ENCODE data around the gene LRP1.

Gene LRP1

DNA sequence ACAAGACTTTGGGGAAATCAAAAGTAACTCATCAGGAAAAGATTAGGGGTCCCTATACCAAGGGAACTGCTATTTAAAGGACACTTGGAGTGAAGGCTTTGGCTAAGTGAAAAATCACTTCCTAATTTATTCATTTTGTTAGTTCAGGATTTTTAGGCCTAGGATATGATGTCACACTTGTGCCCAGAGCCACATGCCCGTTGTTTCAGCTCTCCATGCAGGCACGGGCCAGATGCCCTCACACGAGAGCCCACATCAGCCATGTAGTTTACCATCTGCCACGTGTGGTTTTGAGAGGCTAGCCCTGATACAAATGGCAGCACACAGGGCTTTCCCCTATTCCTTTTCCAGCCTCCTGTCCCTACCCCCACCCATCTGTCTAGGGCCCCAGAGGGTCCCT is 31.0 kb downstream of the LRP1 start:
- Histone ChIP-seq H3K4me1 (ENCODE audit: control extremely low read depth in 1 of 4, control insufficient read depth in 4 of 4, insufficient read depth in 4 of 4, low read length in 3 of 4) (peaks cover 2 to 54% (median 21%) of the 10 kb centered on the region in 4 experiments), H3K9me3 (ENCODE audit: control extremely low read depth in 1 of 5, control insufficient read depth in 4 of 5, insufficient read depth in 2 of 5, low read depth in 1 of 5, low read length in 4 of 5) (no peaks in the 10 kb centered on the region), H3K4me3 (ENCODE audit: control insufficient read depth in 1 of 7, extremely low read depth in 1 of 7, insufficient read depth in 4 of 7, low read depth in 2 of 7, low read length in 6 of 7) (no peak overlapping the region), H3K36me3 (ENCODE audit: control insufficient read depth in 4 of 4, insufficient read depth in 4 of 4, low read length in 3 of 4) (no peaks in the 10 kb centered on the region), H3K27ac (ENCODE audit: insufficient read depth in 1 of 2, low read depth in 1 of 2, low read length in 2 of 2, poor library complexity in 1 of 2, severe bottlenecking in 2 of 2) (no peak overlapping the region), H3K27me3 (replicated peaks in 2 of 5; ENCODE audit: control insufficient read depth in 4 of 5, insufficient read depth in 5 of 5, low read length in 4 of 5) (no peaks in the 10 kb centered on the region)
- CTCF ChIA-PET, result interaction anchor here (0.6 to 4.7 kb wide), 8 partner anchors 12 to 461 kb away, joined by 3 to 30 read pairs (median 8); partner anchors contain the start of gene LRP1-AS
- WGBS (ENCODE audit: insufficient coverage), result 88% methylated on average over 4 of the region's 4 CpGs
- POLR2A ChIA-PET, result interaction anchor here (0.7 kb wide), 1 partner anchor 14 kb away, joined by 3 read pairs; no protein-coding TSS in a partner anchor
- DNase-seq, result no peak

DNA sequence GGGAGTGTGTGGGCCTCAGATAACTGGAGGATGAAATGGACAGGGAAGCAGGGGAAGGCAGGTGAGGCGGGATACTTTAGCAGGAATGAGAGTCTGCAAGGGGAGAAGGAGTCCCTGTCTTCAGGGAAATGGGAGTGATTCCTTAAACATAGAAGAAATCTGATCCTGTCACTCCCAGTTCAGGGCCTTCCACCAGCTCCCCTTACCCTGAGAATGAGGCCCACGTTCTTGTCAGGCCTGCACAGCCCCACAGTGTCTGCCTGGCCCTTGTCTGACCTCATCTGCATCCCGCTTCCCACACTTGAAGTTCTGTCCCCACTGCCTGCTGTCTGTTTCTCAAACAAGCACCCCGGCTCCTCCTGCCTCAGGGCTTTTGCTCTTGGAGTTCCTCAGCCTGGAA is 31.8 kb downstream of the LRP1 start:
- WGBS (ENCODE audit: insufficient coverage), result 100% methylated on average over 4 of the region's 4 CpGs
- no peaks in the 10 kb centered on the region for H3K27me3 ChIP-seq (replicated peaks in 2 of 5; ENCODE audit: control insufficient read depth in 4 of 5, insufficient read depth in 5 of 5, low read length in 4 of 5)
- CTCF ChIA-PET, result interaction anchor here (1.0 to 4.7 kb wide), 4 partner anchors 10 to 35 kb away, joined by 3 to 30 read pairs (median 8); partner anchors contain the start of gene LRP1-AS
- no peak for DNase-seq
- POLR2A ChIA-PET, result interaction anchor here (0.7 kb wide), 1 partner anchor 14 kb away, joined by 3 read pairs; no protein-coding TSS in a partner anchor
- no peak overlapping the region for H3K4me3 ChIP-seq (ENCODE audit: control insufficient read depth in 1 of 7, extremely low read depth in 1 of 7, insufficient read depth in 4 of 7, low read depth in 2 of 7, low read length in 6 of 7)
- H3K27ac ChIP-seq (ENCODE audit: insufficient read depth in 1 of 2, low read depth in 1 of 2, low read length in 2 of 2, poor library complexity in 1 of 2, severe bottlenecking in 2 of 2), result no peak overlapping the region
- peaks cover 0 to 47% (median 21%) of the 10 kb centered on the region in 4 experiments for H3K4me1 ChIP-seq (ENCODE audit: control extremely low read depth in 1 of 4, control insufficient read depth in 4 of 4, insufficient read depth in 4 of 4, low read length in 3 of 4)
- H3K9me3 ChIP-seq (ENCODE audit: control extremely low read depth in 1 of 5, control insufficient read depth in 4 of 5, insufficient read depth in 2 of 5, low read depth in 1 of 5, low read length in 4 of 5), result no peaks in the 10 kb centered on the region
- H3K36me3 ChIP-seq (ENCODE audit: control insufficient read depth in 4 of 4, insufficient read depth in 4 of 4, low read length in 3 of 4), result no peaks in the 10 kb centered on the region

DNA sequence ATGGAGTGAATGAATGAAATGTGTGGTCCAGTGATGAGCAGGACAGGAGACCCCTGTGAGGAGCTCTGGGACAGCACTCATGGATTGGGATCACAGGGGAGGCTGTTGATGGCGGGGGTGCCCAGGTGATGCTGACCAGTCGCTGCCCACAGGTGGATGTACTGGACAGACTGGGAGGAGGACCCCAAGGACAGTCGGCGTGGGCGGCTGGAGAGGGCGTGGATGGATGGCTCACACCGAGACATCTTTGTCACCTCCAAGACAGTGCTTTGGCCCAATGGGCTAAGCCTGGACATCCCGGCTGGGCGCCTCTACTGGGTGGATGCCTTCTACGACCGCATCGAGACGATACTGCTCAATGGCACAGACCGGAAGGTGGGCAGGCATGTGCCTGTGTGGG is 32.5 kb downstream of the LRP1 start:
- 97% methylated on average over 10 of the region's 14 CpGs for WGBS (ENCODE audit: insufficient coverage)
- ChIA-PET POLR2A (no interaction called here), CTCF (interaction anchor here (1.6 to 3.1 kb wide), 3 partner anchors 12 to 15 kb away, joined by 5 to 12 read pairs (median 11); partner anchors contain the start of gene LRP1-AS)

DNA sequence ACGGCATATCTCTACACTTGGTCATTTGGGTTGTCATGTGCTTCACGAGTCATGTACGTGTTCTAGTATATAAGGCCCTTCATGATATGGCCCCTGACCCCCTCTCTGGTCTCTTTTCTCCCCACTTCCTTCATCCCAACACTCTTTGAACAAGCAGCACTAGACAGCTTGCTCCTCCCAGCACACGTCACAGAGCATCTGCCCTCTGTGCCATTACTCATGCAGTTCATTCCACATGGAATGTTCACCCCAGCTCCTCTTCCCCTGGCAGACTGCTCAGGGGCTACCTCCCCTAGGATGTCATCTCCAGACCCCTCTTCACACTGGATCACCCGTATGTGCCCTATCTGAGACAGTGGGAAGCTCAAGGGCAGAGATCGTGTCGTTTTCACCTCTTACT is 33.2 kb downstream of the LRP1 start:
- Histone ChIP-seq H3K4me1 (ENCODE audit: control extremely low read depth in 1 of 4, control insufficient read depth in 4 of 4, insufficient read depth in 4 of 4, low read length in 3 of 4) (peaks cover 0 to 39% (median 19%) of the 10 kb centered on the region in 4 experiments), H3K9me3 (ENCODE audit: control extremely low read depth in 1 of 5, control insufficient read depth in 4 of 5, insufficient read depth in 2 of 5, low read depth in 1 of 5, low read length in 4 of 5) (no peaks in the 10 kb centered on the region), H3K27me3 (replicated peaks in 2 of 5; ENCODE audit: control insufficient read depth in 4 of 5, insufficient read depth in 5 of 5, low read length in 4 of 5) (no peaks in the 10 kb centered on the region), H3K36me3 (ENCODE audit: control insufficient read depth in 4 of 4, insufficient read depth in 4 of 4, low read length in 3 of 4) (no peaks in the 10 kb centered on the region), H3K4me3 (ENCODE audit: control insufficient read depth in 1 of 7, extremely low read depth in 1 of 7, insufficient read depth in 4 of 7, low read depth in 2 of 7, low read length in 6 of 7) (no peak overlapping the region), H3K27ac (ENCODE audit: insufficient read depth in 1 of 2, low read depth in 1 of 2, low read length in 2 of 2, poor library complexity in 1 of 2, severe bottlenecking in 2 of 2) (no peak overlapping the region)
- CTCF ChIA-PET, result interaction anchor here (0.8 to 3.1 kb wide), 3 partner anchors 12 to 21 kb away, joined by 3 to 12 read pairs (median 11); no protein-coding TSS in a partner anchor
- DNase-seq, result no peak
- WGBS (ENCODE audit: insufficient coverage), result 97% methylated on average over 4 of the region's 7 CpGs
- POLR2A ChIA-PET, result interaction anchor here (0.6 kb wide), 1 partner anchor 36 kb away, joined by 3 read pairs; no protein-coding TSS in a partner anchor

More for the DNA sequence above, 32.5 kb downstream of the LRP1 start:
- no peaks in the 10 kb centered on the region for H3K27me3 ChIP-seq (replicated peaks in 2 of 5; ENCODE audit: control insufficient read depth in 4 of 5, insufficient read depth in 5 of 5, low read length in 4 of 5)
- peaks cover 0 to 45% (median 21%) of the 10 kb centered on the region in 4 experiments for H3K4me1 ChIP-seq (ENCODE audit: control extremely low read depth in 1 of 4, control insufficient read depth in 4 of 4, insufficient read depth in 4 of 4, low read length in 3 of 4)
- no peaks in the 10 kb centered on the region for H3K36me3 ChIP-seq (ENCODE audit: control insufficient read depth in 4 of 4, insufficient read depth in 4 of 4, low read length in 3 of 4)
- no peaks in the 10 kb centered on the region for H3K9me3 ChIP-seq (ENCODE audit: control extremely low read depth in 1 of 5, control insufficient read depth in 4 of 5, insufficient read depth in 2 of 5, low read depth in 1 of 5, low read length in 4 of 5)
- no peak overlapping the region for H3K4me3 ChIP-seq (ENCODE audit: control insufficient read depth in 1 of 7, extremely low read depth in 1 of 7, insufficient read depth in 4 of 7, low read depth in 2 of 7, low read length in 6 of 7)
- no peak for DNase-seq
- H3K27ac ChIP-seq (ENCODE audit: insufficient read depth in 1 of 2, low read depth in 1 of 2, low read length in 2 of 2, poor library complexity in 1 of 2, severe bottlenecking in 2 of 2), result no peak overlapping the region

DNA sequence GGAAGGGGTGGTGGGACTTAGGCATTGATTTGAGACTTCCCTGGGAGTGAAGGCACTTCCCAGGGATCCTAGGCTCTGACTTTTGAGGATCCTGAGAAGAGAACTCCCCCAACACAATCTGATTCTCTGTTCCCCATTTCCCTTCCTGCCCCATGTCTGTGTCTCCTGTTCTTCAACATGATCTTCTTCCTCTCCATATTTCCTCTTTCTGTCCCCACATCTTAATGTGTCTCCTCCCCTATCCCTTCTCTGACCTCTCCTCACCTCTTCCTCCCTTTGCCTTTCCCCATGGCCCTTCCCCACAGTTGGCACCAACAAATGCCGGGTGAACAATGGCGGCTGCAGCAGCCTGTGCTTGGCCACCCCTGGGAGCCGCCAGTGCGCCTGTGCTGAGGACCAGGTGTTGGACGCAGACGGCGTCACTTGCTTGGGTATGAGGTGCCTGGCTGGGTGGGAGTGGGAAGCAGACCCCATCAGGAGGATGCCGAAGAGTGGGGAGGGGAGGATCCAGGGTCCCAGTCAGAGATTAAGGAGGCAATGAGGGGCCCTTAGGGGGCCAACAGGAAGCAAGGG is 34.4 kb downstream of the LRP1 start:
- CTCF ChIA-PET, result interaction anchor here (1.3 to 2.3 kb wide), 2 partner anchors 10 to 38 kb away, joined by 4 to 12 read pairs; no protein-coding TSS in a partner anchor
- no peaks in the 10 kb centered on the region for H3K27me3 ChIP-seq (replicated peaks in 2 of 5; ENCODE audit: control insufficient read depth in 4 of 5, insufficient read depth in 5 of 5, low read length in 4 of 5)
- H3K4me3 ChIP-seq (ENCODE audit: control insufficient read depth in 1 of 7, extremely low read depth in 1 of 7, insufficient read depth in 4 of 7, low read depth in 2 of 7, low read length in 6 of 7), result no peak overlapping the region
- no peaks in the 10 kb centered on the region for H3K36me3 ChIP-seq (ENCODE audit: control insufficient read depth in 4 of 4, insufficient read depth in 4 of 4, low read length in 3 of 4)
- POLR2A ChIA-PET, result no interaction called here
- DNase-seq, result no peak
- H3K9me3 ChIP-seq (ENCODE audit: control extremely low read depth in 1 of 5, control insufficient read depth in 4 of 5, insufficient read depth in 2 of 5, low read depth in 1 of 5, low read length in 4 of 5), result no peaks in the 10 kb centered on the region
- H3K27ac ChIP-seq (ENCODE audit: insufficient read depth in 1 of 2, low read depth in 1 of 2, low read length in 2 of 2, poor library complexity in 1 of 2, severe bottlenecking in 2 of 2), result no peak overlapping the region
- 95% methylated on average over 6 of the region's 8 CpGs for WGBS (ENCODE audit: insufficient coverage)
- peaks cover 0 to 34% (median 15%) of the 10 kb centered on the region in 4 experiments for H3K4me1 ChIP-seq (ENCODE audit: control extremely low read depth in 1 of 4, control insufficient read depth in 4 of 4, insufficient read depth in 4 of 4, low read length in 3 of 4)

DNA sequence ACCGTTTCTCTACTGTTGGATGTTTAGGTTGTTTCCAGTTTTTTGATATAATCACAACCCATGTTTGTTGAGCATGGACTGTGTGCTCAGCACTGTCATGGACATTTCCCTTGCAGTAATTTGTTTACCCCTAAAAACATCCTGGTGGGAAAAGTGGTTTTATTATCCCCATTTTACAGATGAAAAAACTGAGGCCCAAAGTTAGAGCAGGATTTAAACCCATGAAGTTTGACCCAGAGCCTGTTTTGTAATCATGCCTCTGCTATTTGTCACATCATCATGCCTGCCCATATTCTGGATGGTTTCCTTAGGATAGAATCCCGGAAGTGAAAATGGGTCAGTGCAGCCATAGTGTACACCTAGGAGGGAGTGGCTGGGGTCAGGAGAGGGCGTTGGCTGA is 36.2 kb downstream of the LRP1 start:
- H3K4me3 ChIP-seq (ENCODE audit: control insufficient read depth in 1 of 7, extremely low read depth in 1 of 7, insufficient read depth in 4 of 7, low read depth in 2 of 7, low read length in 6 of 7), result no peak overlapping the region
- no peaks in the 10 kb centered on the region for H3K9me3 ChIP-seq (ENCODE audit: control extremely low read depth in 1 of 5, control insufficient read depth in 4 of 5, insufficient read depth in 2 of 5, low read depth in 1 of 5, low read length in 4 of 5)
- no peaks in the 10 kb centered on the region for H3K36me3 ChIP-seq (ENCODE audit: control insufficient read depth in 4 of 4, insufficient read depth in 4 of 4, low read length in 3 of 4)
- POLR2A ChIA-PET, result no interaction called here
- no peaks in the 10 kb centered on the region for H3K27me3 ChIP-seq (replicated peaks in 2 of 5; ENCODE audit: control insufficient read depth in 4 of 5, insufficient read depth in 5 of 5, low read length in 4 of 5)
- peaks cover 0 to 33% (median 7%) of the 10 kb centered on the region in 4 experiments for H3K4me1 ChIP-seq (ENCODE audit: control extremely low read depth in 1 of 4, control insufficient read depth in 4 of 4, insufficient read depth in 4 of 4, low read length in 3 of 4)
- no peak overlapping the region for H3K27ac ChIP-seq (ENCODE audit: insufficient read depth in 1 of 2, low read depth in 1 of 2, low read length in 2 of 2, poor library complexity in 1 of 2, severe bottlenecking in 2 of 2)
- CTCF ChIA-PET, result interaction anchor here (1.8 kb wide), 1 partner anchor 11 kb away, joined by 5 read pairs; no protein-coding TSS in a partner anchor
- DNase-seq, result no peak
- 89% methylated on average over 3 of the region's 3 CpGs for WGBS (ENCODE audit: insufficient coverage)

DNA sequence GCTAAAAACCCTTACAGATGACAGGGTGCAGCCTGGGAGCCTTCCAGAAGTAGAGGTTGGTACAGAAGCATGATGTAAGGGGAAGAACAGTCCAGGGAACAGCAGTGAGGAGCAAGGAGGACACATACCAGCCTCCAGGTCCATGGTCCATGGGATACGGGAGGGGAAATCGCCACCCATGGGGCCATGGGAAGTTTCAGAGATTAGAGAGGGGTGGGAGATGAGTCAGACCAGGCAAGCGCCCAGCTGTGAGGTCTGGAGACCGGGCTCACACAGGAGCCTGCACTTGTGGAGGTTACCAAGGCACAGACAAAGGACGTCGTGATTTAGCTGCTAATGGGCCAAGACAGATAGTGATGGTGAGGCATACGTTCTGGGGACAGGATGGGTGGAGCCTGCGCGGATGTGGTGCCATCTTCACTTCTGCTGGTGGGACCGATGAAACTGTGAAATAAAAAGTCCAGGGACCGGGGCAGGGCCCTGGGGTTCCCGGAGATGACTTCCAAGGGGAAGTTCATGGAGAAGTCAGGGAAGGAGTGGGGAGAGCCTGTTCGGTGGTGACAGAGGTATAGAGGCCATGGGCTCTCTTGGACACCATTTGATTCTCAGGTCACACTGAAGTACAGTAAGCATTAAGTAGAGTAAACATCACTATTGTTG is 36.8 kb downstream of the LRP1 start:
- CTCF ChIA-PET, result interaction anchor here (1.8 kb wide), 1 partner anchor 10 kb away, joined by 5 read pairs; no protein-coding TSS in a partner anchor
- Histone ChIP-seq H3K27me3 (replicated peaks in 2 of 5; ENCODE audit: control insufficient read depth in 4 of 5, insufficient read depth in 5 of 5, low read length in 4 of 5) (no peaks in the 10 kb centered on the region), H3K4me3 (ENCODE audit: control insufficient read depth in 1 of 7, extremely low read depth in 1 of 7, insufficient read depth in 4 of 7, low read depth in 2 of 7, low read length in 6 of 7) (no peak overlapping the region), H3K9me3 (ENCODE audit: control extremely low read depth in 1 of 5, control insufficient read depth in 4 of 5, insufficient read depth in 2 of 5, low read depth in 1 of 5, low read length in 4 of 5) (no peaks in the 10 kb centered on the region), H3K27ac (ENCODE audit: insufficient read depth in 1 of 2, low read depth in 1 of 2, low read length in 2 of 2, poor library complexity in 1 of 2, severe bottlenecking in 2 of 2) (no peak overlapping the region), H3K4me1 (ENCODE audit: control extremely low read depth in 1 of 4, control insufficient read depth in 4 of 4, insufficient read depth in 4 of 4, low read length in 3 of 4) (peaks cover 0 to 32% (median 7%) of the 10 kb centered on the region in 4 experiments), H3K36me3 (ENCODE audit: control insufficient read depth in 4 of 4, insufficient read depth in 4 of 4, low read length in 3 of 4) (no peaks in the 10 kb centered on the region)
- 95% methylated on average over 12 of the region's 13 CpGs for WGBS (ENCODE audit: insufficient coverage)
- POLR2A ChIA-PET, result no interaction called here
- no peak for DNase-seq
